H1 (cell line): ENCODE data around the gene MIA3. TPM values are rescaled to one million over a fixed set of nuclear protein-coding genes. Genes with fewer than 3 reads are reported as not detected.

Experiments used
- CTCF ChIA-PET: fragments of 300-600 bp; sonication (Branson Sonifier 250); formaldehyde crosslinking; loops from one replicate; lab custom pipeline; 2021; ENCODE audit not compliant: partially characterized antibody; lab: Charles Lee
- POLR2A ChIA-PET: fragments of 300-600 bp; sonication (Branson Sonifier 250); formaldehyde crosslinking; loops from one replicate; lab custom pipeline; 2021; ENCODE audit warnings: inconsistent platforms; ENCODE audit not compliant: partially characterized antibody; lab: Charles Lee
- DNase-seq, 2 experiments: peaks; one replicate each; pipeline versions ENCODE4 v3.0.0 to v3.0.0-alpha.2; 2010 to 2022; ENCODE audit warnings: low spot score in 2 of 2, low read depth in 1 of 2, mixed read lengths in 1 of 2
- FAIRE-seq: peaks from 2 replicates; lab custom pipeline; 2011; peaks lifted over from hg19 to GRCh38; lab: Jason Lieb, UNC
- H2AFZ ChIP-seq: 2 replicates; pipeline ENCODE4 v1.8.1; 2012; ENCODE audit warnings: low read length, inconsistent platforms
- H2AK5ac ChIP-seq: 2 replicates; pipeline ENCODE4 v1.6.1; 2013; ENCODE audit warnings: low read depth, low read length
- H2BK120ac ChIP-seq: replicated peaks from 2 replicates; pipeline ENCODE3; 2013; ENCODE audit warnings: low read depth, low read length, inconsistent platforms
- H2BK12ac ChIP-seq: 2 replicates; pipeline ENCODE4 v1.6.1; 2013; ENCODE audit warnings: low read depth, low read length
- H2BK15ac ChIP-seq: 2 replicates; pipeline ENCODE4 v1.6.1; 2013; ENCODE audit warnings: low read length
- H2BK20ac ChIP-seq: 2 replicates; pipeline ENCODE4 v1.6.1; 2013; ENCODE audit warnings: low read length
- H2BK5ac ChIP-seq: 2 replicates; pipeline ENCODE4 v1.6.1; 2013; ENCODE audit warnings: low read depth, low read length
- H3K14ac ChIP-seq: 2 replicates; pipeline ENCODE4 v1.6.1; 2013; ENCODE audit warnings: inconsistent platforms; ENCODE audit not compliant: insufficient read length
- H3K18ac ChIP-seq: 2 replicates; pipeline ENCODE4 v1.6.1; 2013; ENCODE audit warnings: low read length; ENCODE audit errors: extremely low read depth
- H3K23ac ChIP-seq: 2 replicates; pipeline ENCODE4 v1.6.1; 2013; ENCODE audit warnings: inconsistent platforms; ENCODE audit not compliant: insufficient read length
- H3K23me2 ChIP-seq: 2 replicates; pipeline ENCODE4 v1.6.1; 2013; ENCODE audit warnings: low read depth, low read length
- H3K27ac ChIP-seq: 2 replicates; pipeline ENCODE4 v1.6.1; 2011; ENCODE audit warnings: low read depth, low read length, inconsistent platforms
- H3K27me3 ChIP-seq, 4 experiments: replicated peaks in 1 of 4; 1 replicate in 1 of 4; 2 replicates in 3 of 4; pipeline versions ENCODE4 v1.6.1 to v1.8.1; 2011 to 2013; ENCODE audit warnings: low read length in 3 of 4, mild to moderate bottlenecking in 3 of 4, inconsistent platforms in 2 of 4, mixed read lengths in 2 of 4, moderate library complexity in 1 of 4; ENCODE audit not compliant: control insufficient read depth in 3 of 4, insufficient read depth in 3 of 4; ENCODE audit errors: extremely low read depth in 1 of 4
- H3K36me3 ChIP-seq, 4 experiments: 2 replicates each; pipeline versions ENCODE4 v1.6.1 to v1.8.1; 2011 to 2013; ENCODE audit warnings: mild to moderate bottlenecking in 4 of 4, low read length in 3 of 4, moderate library complexity in 2 of 4, control low read depth in 1 of 4, inconsistent platforms in 1 of 4; ENCODE audit not compliant: insufficient read depth in 4 of 4, control insufficient read depth in 2 of 4
- H3K4ac ChIP-seq: replicated peaks from 2 replicates; pipeline ENCODE3; 2013; ENCODE audit warnings: low read length, low read depth, mixed read lengths, inconsistent platforms; ENCODE audit not compliant: insufficient read length
- H3K4me1 ChIP-seq, 4 experiments: replicated peaks in 1 of 4; 1 replicate in 1 of 4; 2 replicates in 3 of 4; pipeline versions ENCODE4 v1.6.1 to v1.8.1; 2011 to 2013; ENCODE audit warnings: low read length in 3 of 4, inconsistent platforms in 2 of 4, mixed read lengths in 1 of 4; ENCODE audit not compliant: insufficient read depth in 4 of 4, control insufficient read depth in 3 of 4
- H3K4me2 ChIP-seq, 2 experiments: 2 replicates each; pipeline versions ENCODE4 v1.6.1 to v1.8.1; 2011 to 2013; ENCODE audit warnings: low read depth in 2 of 2, low read length in 2 of 2, control low read depth in 1 of 2, inconsistent platforms in 1 of 2, mild to moderate bottlenecking in 1 of 2; ENCODE audit not compliant: insufficient read depth in 1 of 2
- H3K4me3 ChIP-seq, 4 experiments: fragments of 200-600, 300-600 bp in 1 of 4; sonication (generic), shearing (Covaris generic), sonication (Bioruptor Twin) in 1 of 4; 2 replicates each; pipeline versions ENCODE4 v1.5.1 to v1.8.1; 2011 to 2016; ENCODE audit warnings: low read length in 4 of 4, low read depth in 3 of 4, control low read depth in 2 of 4, inconsistent platforms in 2 of 4, mild to moderate bottlenecking in 2 of 4, mixed read lengths in 1 of 4, moderate library complexity in 1 of 4; ENCODE audit not compliant: insufficient read depth in 2 of 4; ENCODE audit errors: extremely low read depth in 1 of 4
- H3K56ac ChIP-seq: replicated peaks from 2 replicates; pipeline ENCODE3; 2013; ENCODE audit warnings: low read depth, mild to moderate bottlenecking, mixed read lengths, low read length, inconsistent platforms; ENCODE audit not compliant: insufficient read length
- H3K79me1 ChIP-seq: 2 replicates; pipeline ENCODE4 v1.6.1; 2013; ENCODE audit warnings: low read depth, low read length, control low read depth
- H3K79me2 ChIP-seq, 2 experiments: 2 replicates each; pipeline versions ENCODE4 v1.6.1 to v1.8.1; 2012 to 2013; ENCODE audit warnings: low read length in 2 of 2, mild to moderate bottlenecking in 2 of 2, inconsistent platforms in 1 of 2; ENCODE audit not compliant: insufficient read depth in 2 of 2, control insufficient read depth in 1 of 2
- H3K9ac ChIP-seq, 4 experiments: replicated peaks in 1 of 4; 1 replicate in 1 of 4; 2 replicates in 3 of 4; pipeline versions ENCODE4 v1.6.1 to v1.8.1; 2011 to 2013; ENCODE audit warnings: low read depth in 3 of 4, low read length in 3 of 4, control low read depth in 2 of 4, mild to moderate bottlenecking in 2 of 4, moderate library complexity in 2 of 4, inconsistent platforms in 1 of 4; ENCODE audit errors: extremely low read depth in 1 of 4
- H3K9me3 ChIP-seq, 2 experiments: 2 replicates each; pipeline versions ENCODE4 v1.6.1 to v1.8.1; 2012 to 2013; ENCODE audit warnings: mild to moderate bottlenecking in 2 of 2, moderate library complexity in 2 of 2, control low read depth in 1 of 2, inconsistent platforms in 1 of 2, low read depth in 1 of 2, low read length in 1 of 2, mixed read lengths in 1 of 2; ENCODE audit not compliant: insufficient read depth in 2 of 2
- H4K20me1 ChIP-seq, 2 experiments: replicated peaks in 1 of 2; 2 replicates each; pipeline versions ENCODE3 to v1.8.1; 2011 to 2013; ENCODE audit warnings: inconsistent platforms in 2 of 2, low read length in 2 of 2, mild to moderate bottlenecking in 1 of 2; ENCODE audit not compliant: insufficient read depth in 2 of 2, control insufficient read depth in 1 of 2
- H4K5ac ChIP-seq: 2 replicates; pipeline ENCODE4 v1.6.1; 2013; ENCODE audit warnings: low read length, low read depth, mixed read lengths, inconsistent platforms; ENCODE audit not compliant: insufficient read length
- H4K8ac ChIP-seq: 2 replicates; pipeline ENCODE4 v1.8.0; 2013; ENCODE audit warnings: mild to moderate bottlenecking, moderate library complexity, low read length, inconsistent platforms; ENCODE audit not compliant: insufficient read depth; ENCODE audit errors: extremely low read depth
- H4K91ac ChIP-seq: replicated peaks from 2 replicates; pipeline ENCODE3; 2013; ENCODE audit warnings: low read length, mixed read lengths, inconsistent platforms; ENCODE audit not compliant: insufficient read length
- CREB1 ChIP-seq: IDR thresholded peaks from 2 replicates; pipeline ENCODE4 v1.6.1; 2012; ENCODE audit warnings: inconsistent platforms
- EGR1 ChIP-seq: IDR thresholded peaks from 2 replicates; pipeline ENCODE4 v1.6.1; 2011; ENCODE audit warnings: low read depth, low read length, borderline replicate concordance
- NRF1 ChIP-seq: IDR thresholded peaks from 2 replicates; pipeline ENCODE4 v1.6.1; 2011; ENCODE audit warnings: mild to moderate bottlenecking, low read depth, low read length, improper control_type of control experiment
- TAF7 ChIP-seq: optimal IDR thresholded peaks from 2 replicates; pipeline ENCODE3; 2011; ENCODE audit warnings: low read depth, mild to moderate bottlenecking, inconsistent platforms, low read length, moderate library complexity, borderline replicate concordance
- ZNF274 ChIP-seq: IDR thresholded peaks from 2 replicates; pipeline ENCODE4 v1.7.0; 2012; ENCODE audit warnings: low read length, borderline replicate concordance; ENCODE audit errors: extremely low read depth
- WGBS, 2 experiments: shearing (Covaris generic) in 1 of 2; methylation state at CpG; one replicate each; pipeline versions ENCODE4 v1.1.6 to v1.1.7; 2013 to 2015; ENCODE audit warnings: low lambda C conversion rate in 2 of 2, mixed read lengths in 2 of 2, inconsistent platforms in 1 of 2, low coverage in 1 of 2, missing lambda C conversion rate in 1 of 2; ENCODE audit not compliant: insufficient replicate concordance in 2 of 2, insufficient coverage in 1 of 2, insufficient read length in 1 of 2; ENCODE audit errors: extremely low coverage in 1 of 2, missing lambda C conversion rate in 1 of 2; 5-methylcytosine and 5-hydroxymethylcytosine counted together
- polyA plus RNA-seq, 7 experiments: library from polyadenylated mRNA; depleted of rRNA in 3 of 7; stranded (reverse) in 5 of 7; unstranded in 2 of 7; fragments of >200 nt in 5 of 7; fragments of 200-250 nt in 2 of 7; gene quantifications; 1 replicate in 5 of 7; 2 replicates in 1 of 7; 4 replicates in 1 of 7; pipeline versions ENCODE4 v1.2.1 to v1.2.3, GENCODE V29; 2011 to 2013; ENCODE audit warnings: missing spikeins in 2 of 7, mixed read lengths in 2 of 7
- total RNA-seq: library from RNA; stranded (reverse); fragmentation: NEBNext Ultra II Directional; extraction: Animal tissue kit (Norgen Biotek cat#: 25700); gene quantifications from 2 replicates; pipeline ENCODE4 v1.2.1, GENCODE V29; 2021
- TF ChIP-seq, protein P1 (sequence below), 3 experiments: IDR thresholded peaks; 1 replicate in 2 of 3; 2 replicates in 1 of 3; pipeline versions ENCODE4 v1.5.1 to v1.6.1; 2011; ENCODE audit warnings: low read length in 3 of 3, mild to moderate bottlenecking in 3 of 3, inconsistent platforms in 2 of 3, low read depth in 1 of 3, moderate library complexity in 1 of 3; ENCODE audit not compliant: insufficient read depth in 1 of 3; ENCODE audit errors: control extremely low read depth in 1 of 3
- TF ChIP-seq, protein P2 (sequence below): IDR thresholded peaks from 2 replicates; pipeline ENCODE4 v1.6.1; 2012; ENCODE audit warnings: low read length, inconsistent platforms

The MIA3 gene
- total and polyA plus RNA-seq, 2 of the 8 experiments (the other 6 are each of a cell fraction or from before 2014, with no cell fraction given): 69.0 to 105 TPM

DNA sequence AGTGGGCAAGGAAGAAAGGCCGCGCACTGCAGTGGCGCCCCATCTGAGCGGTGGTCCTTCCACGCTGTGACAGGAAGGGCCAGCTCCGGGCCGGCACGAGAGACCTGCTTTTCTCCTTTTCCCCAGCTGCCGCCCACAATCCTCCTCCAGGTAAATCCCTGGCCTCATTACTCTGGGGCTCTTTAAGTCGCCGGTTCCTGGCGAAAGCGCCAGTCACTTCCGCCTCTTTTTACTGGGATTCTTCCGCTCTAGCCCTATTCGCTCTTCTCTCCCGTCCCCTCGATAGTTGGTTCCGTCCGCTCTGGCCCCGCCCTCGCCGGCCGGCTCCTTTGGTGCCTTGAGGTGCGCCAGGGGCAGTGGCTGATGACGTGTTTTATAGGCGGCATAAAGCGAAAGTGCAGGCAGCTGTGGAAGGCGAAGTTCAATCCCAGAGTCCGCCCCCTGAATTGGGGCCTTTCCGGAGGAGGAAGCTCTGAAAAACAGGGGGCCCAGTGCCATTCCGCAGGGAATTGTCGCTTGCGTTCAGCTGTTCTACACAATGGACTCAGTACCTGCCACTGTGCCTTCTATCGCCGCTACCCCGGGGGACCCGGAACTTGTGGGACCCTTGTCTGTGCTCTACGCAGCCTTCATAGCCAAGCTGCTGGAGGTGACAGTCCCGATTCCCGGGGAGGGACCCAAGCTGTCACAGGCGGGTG is 26.2 kb downstream of the MIA3 start:
- Histone ChIP-seq H3K56ac (no peak overlapping the region), H3K18ac (peak overlapping the region; percentile 62; the same call in 1 of the 2 replicates), H2AFZ (peak overlapping the region; percentile 92), H3K9ac (peak overlapping the region; percentile 59 to 85 (median 78)), H3K27ac (peak overlapping the region; percentile 79), H3K4me1 (no peaks in the 10 kb centered on the region; a peak in 1 of 7 replicates), H4K20me1 (peaks cover 0 to 3% of the 10 kb centered on the region in 2 experiments), H3K23ac (no peak overlapping the region), H2BK120ac (no peak overlapping the region), H3K79me1 (no peaks in the 10 kb centered on the region; the same call in 1 of the 2 replicates), H3K36me3 (peaks cover 0 to 8% (median 3%) of the 10 kb centered on the region in 4 experiments; a peak in 2 of 8 replicates), H3K4me2 (peak overlapping the region; percentile 76 to 85), H4K8ac (peak overlapping the region; percentile 83), H3K14ac (no peak overlapping the region), H2BK20ac (no peak overlapping the region), H4K5ac (no peak overlapping the region), H3K27me3 (no peaks in the 10 kb centered on the region), H2AK5ac (no peak overlapping the region), H2BK15ac (no peak overlapping the region), H3K23me2 (peaks cover 6% of the 10 kb centered on the region), H2BK12ac (no peak overlapping the region), H2BK5ac (peak overlapping the region; percentile 84), H3K79me2 (peaks cover 0 to 13% of the 10 kb centered on the region in 2 experiments; a peak in 2 of 4 replicates), H3K4me3 (peak overlapping the region; percentile 87 to 99 (median 92)), H4K91ac (no peak overlapping the region), H3K4ac (no peak overlapping the region), H3K9me3 (no peaks in the 10 kb centered on the region; a peak in 1 of 4 replicates)
- DNase-seq: peak; percentile 93 to 97
- ChIA-PET CTCF (interaction anchor here (0.9 to 4.0 kb wide), 5 partner anchors 10 to 179 kb away, joined by 3 to 15 read pairs (median 3); partner anchors contain the start of genes AIDA and BROX), POLR2A (interaction anchor here (0.8 to 1.8 kb wide), 6 partner anchors 10 to 178 kb away, joined by 3 to 8 read pairs (median 6); partner anchors contain the start of gene TAF1A)
- WGBS, 2 experiments: 1% methylated on average over 42 of the region's 42 CpGs; no CpG with 5 or more reads in 1 of the 2 experiments
- peak; percentile 91 for FAIRE-seq
- TF ChIP-seq, protein P1, sequence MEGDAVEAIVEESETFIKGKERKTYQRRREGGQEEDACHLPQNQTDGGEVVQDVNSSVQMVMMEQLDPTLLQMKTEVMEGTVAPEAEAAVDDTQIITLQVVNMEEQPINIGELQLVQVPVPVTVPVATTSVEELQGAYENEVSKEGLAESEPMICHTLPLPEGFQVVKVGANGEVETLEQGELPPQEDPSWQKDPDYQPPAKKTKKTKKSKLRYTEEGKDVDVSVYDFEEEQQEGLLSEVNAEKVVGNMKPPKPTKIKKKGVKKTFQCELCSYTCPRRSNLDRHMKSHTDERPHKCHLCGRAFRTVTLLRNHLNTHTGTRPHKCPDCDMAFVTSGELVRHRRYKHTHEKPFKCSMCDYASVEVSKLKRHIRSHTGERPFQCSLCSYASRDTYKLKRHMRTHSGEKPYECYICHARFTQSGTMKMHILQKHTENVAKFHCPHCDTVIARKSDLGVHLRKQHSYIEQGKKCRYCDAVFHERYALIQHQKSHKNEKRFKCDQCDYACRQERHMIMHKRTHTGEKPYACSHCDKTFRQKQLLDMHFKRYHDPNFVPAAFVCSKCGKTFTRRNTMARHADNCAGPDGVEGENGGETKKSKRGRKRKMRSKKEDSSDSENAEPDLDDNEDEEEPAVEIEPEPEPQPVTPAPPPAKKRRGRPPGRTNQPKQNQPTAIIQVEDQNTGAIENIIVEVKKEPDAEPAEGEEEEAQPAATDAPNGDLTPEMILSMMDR (IDR thresholded peaks at IDR 0.05; ENCODE audit: control extremely low read depth in 1 of 3, insufficient read depth in 1 of 3, low read depth in 1 of 3, low read length in 3 of 3): no peak
- peak; percentile 77 for TF ChIP-seq TAF7
- TF ChIP-seq NRF1: no peak
- peak; percentile 91 for TF ChIP-seq EGR1
- peak; percentile 98 for TF ChIP-seq CREB1
- TF ChIP-seq, protein P2, sequence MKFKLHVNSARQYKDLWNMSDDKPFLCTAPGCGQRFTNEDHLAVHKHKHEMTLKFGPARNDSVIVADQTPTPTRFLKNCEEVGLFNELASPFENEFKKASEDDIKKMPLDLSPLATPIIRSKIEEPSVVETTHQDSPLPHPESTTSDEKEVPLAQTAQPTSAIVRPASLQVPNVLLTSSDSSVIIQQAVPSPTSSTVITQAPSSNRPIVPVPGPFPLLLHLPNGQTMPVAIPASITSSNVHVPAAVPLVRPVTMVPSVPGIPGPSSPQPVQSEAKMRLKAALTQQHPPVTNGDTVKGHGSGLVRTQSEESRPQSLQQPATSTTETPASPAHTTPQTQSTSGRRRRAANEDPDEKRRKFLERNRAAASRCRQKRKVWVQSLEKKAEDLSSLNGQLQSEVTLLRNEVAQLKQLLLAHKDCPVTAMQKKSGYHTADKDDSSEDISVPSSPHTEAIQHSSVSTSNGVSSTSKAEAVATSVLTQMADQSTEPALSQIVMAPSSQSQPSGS: no peak
- TF ChIP-seq ZNF274: no peak
